ENCODE data around the gene ZNF592. TPM values are rescaled to one million over a fixed set of nuclear protein-coding genes. Genes with fewer than 3 reads are reported as not detected.
"Not testable (repeated sequence)": the region's sequence is repeated elsewhere in the genome, so short reads cannot be mapped to it uniquely, and the experiment has no call there.

The ZNF592 gene
- total RNA-seq, 2 experiments from 2014 or later: 23.8 to 24.3 TPM

DNA sequence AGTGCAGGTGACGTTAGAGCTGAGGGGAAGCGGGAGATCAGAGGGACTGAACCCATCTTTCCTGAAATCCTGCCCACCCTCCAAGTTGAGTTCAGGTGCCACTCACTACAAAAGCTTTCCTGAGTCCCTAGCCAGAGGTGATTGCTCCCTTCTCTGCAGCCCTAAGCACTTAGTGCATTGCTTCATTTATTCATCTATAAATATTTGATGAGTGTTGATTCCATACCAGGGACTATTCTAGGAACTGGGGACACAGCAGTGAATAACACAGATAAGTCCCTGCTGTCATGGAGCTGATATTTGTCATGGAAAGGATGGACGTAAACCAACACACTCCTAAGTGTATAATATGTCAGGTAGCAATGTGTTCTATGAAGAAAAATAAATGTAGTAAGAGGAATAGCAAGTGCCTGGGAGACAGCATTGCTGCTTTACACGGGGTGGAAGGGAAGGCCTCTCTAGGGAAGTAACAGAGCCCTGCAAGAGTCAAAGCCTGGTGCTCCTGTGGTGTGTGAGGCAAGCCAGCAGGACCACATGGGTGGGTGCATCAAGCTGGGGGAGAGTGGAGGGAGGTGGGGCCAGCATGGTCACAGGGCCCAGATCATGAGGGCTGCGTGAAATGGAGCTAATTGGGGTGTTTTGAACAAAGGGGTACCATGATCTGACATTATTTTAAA is 87.4 kb downstream of the ZNF592 start:
- H3K27ac Mint-ChIP-seq: no peak overlapping the region
- H3K4me3 Mint-ChIP-seq: no peak overlapping the region
- DNase-seq: no peak
- ChIA-PET POLR2A (interaction anchor here (0.6 kb wide), 1 partner anchor 14 kb away, joined by 4 read pairs; no protein-coding TSS in a partner anchor), CTCF (interaction anchor here (0.6 kb wide), 1 partner anchor 24 kb away, joined by 4 read pairs; no protein-coding TSS in a partner anchor)
- no peaks in the 10 kb centered on the region for H3K9me3 Mint-ChIP-seq
- no peaks in the 10 kb centered on the region for H3K4me1 Mint-ChIP-seq (ENCODE audit: low read depth)
- no peaks in the 10 kb centered on the region for H3K27me3 Mint-ChIP-seq
- H3K36me3 Mint-ChIP-seq: no peaks in the 10 kb centered on the region
- intact Hi-C loops (cut with micrococcal nuclease): no loop called here

DNA sequence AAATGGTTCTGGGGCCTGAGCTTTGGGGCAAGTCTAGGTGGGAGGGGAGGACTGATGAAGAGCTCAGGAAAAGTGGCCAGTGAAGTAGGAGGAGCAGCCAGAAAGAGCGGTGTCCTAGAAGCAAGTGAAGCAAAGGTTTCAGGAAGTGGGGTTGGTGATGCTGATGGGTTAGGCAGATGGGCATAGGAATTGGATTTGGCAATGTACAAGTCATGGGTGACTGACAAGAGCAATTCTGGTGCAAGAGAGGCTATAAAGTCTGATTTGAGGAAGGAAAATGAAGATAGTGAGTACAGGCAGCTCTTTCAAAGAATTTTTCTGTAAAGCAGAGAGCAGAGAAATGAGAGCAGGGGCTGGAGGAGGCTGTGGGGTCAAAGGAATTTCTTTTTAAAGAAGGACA is 88.5 kb downstream of the ZNF592 start:
- ChIA-PET POLR2A (no interaction called here), CTCF (interaction anchor here (0.5 kb wide), 1 partner anchor 273 kb away, joined by 3 read pairs; no protein-coding TSS in a partner anchor)
- peaks cover 3% of the 10 kb centered on the region for H3K27me3 Mint-ChIP-seq
- no peaks in the 10 kb centered on the region for H3K4me1 Mint-ChIP-seq (ENCODE audit: low read depth)
- no peaks in the 10 kb centered on the region for H3K36me3 Mint-ChIP-seq
- no peak overlapping the region for H3K4me3 Mint-ChIP-seq
- intact Hi-C loops (cut with micrococcal nuclease): no loop called here
- DNase-seq: no peak
- H3K27ac Mint-ChIP-seq: no peak overlapping the region
- H3K9me3 Mint-ChIP-seq: no peaks in the 10 kb centered on the region

DNA sequence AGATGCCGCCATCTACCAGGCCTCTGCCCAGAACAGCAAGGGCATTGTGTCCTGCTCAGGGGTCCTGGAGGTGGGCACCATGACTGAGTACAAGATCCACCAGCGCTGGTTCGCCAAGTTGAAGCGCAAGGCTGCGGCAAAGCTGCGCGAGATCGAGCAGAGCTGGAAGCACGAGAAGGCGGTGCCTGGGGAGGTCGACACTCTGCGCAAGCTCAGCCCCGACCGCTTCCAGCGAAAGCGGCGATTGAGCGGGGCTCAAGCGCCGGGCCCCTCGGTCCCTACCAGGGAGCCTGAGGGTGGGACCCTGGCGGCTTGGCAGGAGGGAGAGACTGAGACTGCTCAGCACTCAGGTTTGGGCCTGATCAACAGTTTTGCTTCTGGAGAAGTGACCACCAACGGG is 91.3 kb downstream of the ZNF592 start:
- Mint-ChIP-seq H3K36me3 (no peaks in the 10 kb centered on the region), H3K4me3 (no peak overlapping the region), H3K27me3 (peaks cover 5% of the 10 kb centered on the region), H3K4me1 (ENCODE audit: low read depth) (no peaks in the 10 kb centered on the region), H3K27ac (no peak overlapping the region), H3K9me3 (no peaks in the 10 kb centered on the region)
- intact Hi-C loops (cut with micrococcal nuclease): no loop called here
- ChIA-PET POLR2A (no interaction called here), CTCF (no interaction called here)
- DNase-seq: no peak

DNA sequence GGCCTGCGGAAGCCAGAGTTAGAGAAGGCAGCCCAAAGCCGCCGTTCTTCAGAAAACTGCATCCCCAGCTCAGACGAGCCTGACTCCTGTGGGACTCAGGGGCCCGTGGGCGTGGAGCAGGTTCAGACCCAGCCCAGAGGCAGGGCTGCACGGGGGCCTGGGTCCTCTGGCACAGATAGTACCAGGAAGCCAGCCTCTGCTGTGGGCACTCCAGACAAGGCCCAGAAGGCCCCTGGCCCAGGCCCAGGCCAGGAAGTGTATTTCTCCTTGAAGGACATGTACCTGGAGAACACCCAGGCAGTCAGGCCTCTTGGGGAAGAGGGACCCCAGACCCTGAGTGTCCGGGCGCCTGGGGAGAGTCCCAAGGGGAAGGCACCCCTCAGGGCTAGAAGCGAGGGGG is 91.9 kb downstream of the ZNF592 start:
- no peak overlapping the region for H3K4me3 Mint-ChIP-seq
- peaks cover 5% of the 10 kb centered on the region for H3K27me3 Mint-ChIP-seq
- no peaks in the 10 kb centered on the region for H3K36me3 Mint-ChIP-seq
- H3K9me3 Mint-ChIP-seq: no peaks in the 10 kb centered on the region
- ChIA-PET CTCF (no interaction called here), POLR2A (no interaction called here)
- DNase-seq: no peak
- no peaks in the 10 kb centered on the region for H3K4me1 Mint-ChIP-seq (ENCODE audit: low read depth)
- no peak overlapping the region for H3K27ac Mint-ChIP-seq
- intact Hi-C loops (cut with micrococcal nuclease): no loop called here

DNA sequence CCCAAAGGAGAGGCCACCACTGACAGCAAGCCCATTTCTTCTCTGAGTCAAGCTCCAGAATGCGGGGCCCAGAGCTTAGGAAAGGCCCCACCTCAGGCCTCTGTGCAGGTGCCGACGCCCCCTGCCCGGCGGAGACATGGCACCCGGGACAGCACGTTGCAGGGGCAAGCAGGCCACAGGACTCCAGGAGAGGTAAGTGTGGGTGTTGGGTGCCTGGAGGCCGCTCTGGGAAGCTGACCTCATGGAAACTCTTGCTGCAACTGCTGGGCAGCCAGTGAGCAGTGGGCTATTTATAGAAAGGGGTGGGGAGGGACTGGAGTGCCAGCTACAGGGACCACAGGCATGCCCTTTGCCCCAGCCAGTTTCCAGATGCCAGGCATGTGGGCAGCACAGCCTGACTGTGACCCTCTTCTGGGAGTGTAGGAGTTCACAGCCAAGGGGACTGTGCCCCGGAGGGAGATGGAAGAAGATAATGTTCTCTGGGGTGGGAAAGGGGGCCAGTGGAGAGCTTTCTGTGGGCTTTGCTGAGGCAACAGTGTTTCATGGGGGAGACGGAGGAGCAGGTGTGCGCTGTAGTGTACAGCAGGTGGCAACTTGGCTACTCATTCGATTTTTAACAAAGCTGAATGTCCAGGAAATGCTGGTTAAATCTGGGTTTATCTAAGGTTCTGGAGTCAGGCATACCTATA is 92.5 kb downstream of the ZNF592 start:
- H3K4me3 Mint-ChIP-seq: no peak overlapping the region
- H3K27ac Mint-ChIP-seq: no peak overlapping the region
- ChIA-PET CTCF (no interaction called here), POLR2A (no interaction called here)
- peaks cover 5% of the 10 kb centered on the region for H3K27me3 Mint-ChIP-seq
- intact Hi-C loops (cut with micrococcal nuclease): no loop called here
- H3K36me3 Mint-ChIP-seq: no peaks in the 10 kb centered on the region
- DNase-seq: no peak
- H3K4me1 Mint-ChIP-seq (ENCODE audit: low read depth): no peaks in the 10 kb centered on the region
- H3K9me3 Mint-ChIP-seq: no peaks in the 10 kb centered on the region

DNA sequence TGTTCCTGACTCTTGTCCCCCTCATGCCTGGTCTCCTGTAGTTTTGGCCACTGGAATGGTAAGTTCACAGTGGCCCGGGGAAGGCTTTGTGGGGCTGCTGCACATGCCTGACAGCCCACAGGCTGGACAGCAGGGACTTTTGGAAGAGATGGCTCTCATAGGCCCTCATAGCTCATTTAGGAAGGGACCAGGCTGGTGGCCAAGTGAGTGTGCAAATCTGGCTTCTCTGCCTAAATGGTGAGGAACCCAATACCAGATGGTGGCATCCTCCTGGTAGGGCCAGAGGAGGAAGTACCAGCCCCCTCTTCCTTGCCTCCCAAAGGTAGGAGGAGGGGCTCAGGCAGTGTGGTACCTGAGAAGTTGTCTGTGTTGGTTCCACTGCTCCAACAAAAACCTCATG is 94.4 kb downstream of the ZNF592 start:
- Mint-ChIP-seq H3K27ac (no peak overlapping the region), H3K36me3 (peaks cover 9% of the 10 kb centered on the region), H3K4me1 (ENCODE audit: low read depth) (no peaks in the 10 kb centered on the region), H3K27me3 (peaks cover 5% of the 10 kb centered on the region), H3K9me3 (peaks cover 12% of the 10 kb centered on the region), H3K4me3 (no peak overlapping the region)
- no peak for DNase-seq
- POLR2A ChIA-PET: no interaction called here
- intact Hi-C loops (cut with micrococcal nuclease): no loop called here
- CTCF ChIA-PET: no interaction called here

DNA sequence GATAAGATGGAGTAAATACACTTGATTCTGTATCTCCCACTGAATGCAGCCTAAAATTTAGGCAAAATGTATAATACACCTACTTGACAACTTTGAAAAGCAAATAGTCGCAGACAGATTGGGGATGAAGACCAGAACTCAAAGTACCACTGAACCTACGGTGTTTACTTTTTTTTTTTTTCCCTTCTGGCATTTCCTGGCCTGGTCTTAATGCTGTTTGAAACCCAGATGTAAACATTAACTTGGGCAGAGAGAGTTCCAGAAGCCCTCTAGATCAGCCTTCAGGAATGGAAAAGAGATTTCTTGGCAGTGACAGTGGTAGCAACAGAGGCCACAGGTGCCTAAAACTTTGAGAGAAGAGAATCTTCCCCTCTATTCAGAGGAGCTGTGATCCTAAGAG is 96.6 kb downstream of the ZNF592 start:
- Mint-ChIP-seq H3K9me3 (peaks cover 18% of the 10 kb centered on the region), H3K4me3 (no peak overlapping the region), H3K27me3 (peaks cover 5% of the 10 kb centered on the region), H3K4me1 (ENCODE audit: low read depth) (no peaks in the 10 kb centered on the region), H3K27ac (no peak overlapping the region), H3K36me3 (peaks cover 9% of the 10 kb centered on the region)
- ChIA-PET POLR2A (no interaction called here), CTCF (interaction anchor here (0.5 to 2.5 kb wide), 10 partner anchors 10 to 683 kb away, joined by 3 to 8 read pairs (median 4); no protein-coding TSS in a partner anchor)
- no peak for DNase-seq
- intact Hi-C loops (cut with micrococcal nuclease): loop anchor here (1.0 kb wide), 1 partner anchor 83 kb away; no protein-coding TSS in a partner anchor

DNA sequence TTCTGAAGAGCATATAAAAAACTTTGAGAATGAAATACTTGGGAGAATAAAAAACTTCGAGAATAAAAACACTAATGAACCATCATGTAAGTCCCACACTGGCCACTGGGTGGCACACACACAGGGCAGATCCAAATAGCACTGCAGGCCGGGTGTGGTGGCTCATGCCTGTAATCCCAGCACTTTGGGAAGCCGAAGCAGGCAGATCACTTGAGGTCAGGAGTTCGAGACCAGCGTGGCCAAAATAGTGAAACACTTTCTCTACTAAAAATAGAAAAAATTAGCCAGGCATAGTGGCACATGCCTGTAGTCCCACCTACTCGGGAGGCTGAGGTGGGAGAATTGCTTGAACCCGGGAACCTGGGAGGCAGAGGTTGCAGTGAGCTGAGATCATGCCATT is 97.2 kb downstream of the ZNF592 start:
- intact Hi-C loops (cut with micrococcal nuclease): loop anchor here (1.0 kb wide), 1 partner anchor 83 kb away; no protein-coding TSS in a partner anchor
- CTCF ChIA-PET: interaction anchor here (0.8 to 2.5 kb wide), 6 partner anchors 11 to 258 kb away, joined by 3 to 8 read pairs (median 5); no protein-coding TSS in a partner anchor
- H3K4me3 Mint-ChIP-seq; H3K4me1 Mint-ChIP-seq (ENCODE audit: low read depth); H3K27me3 Mint-ChIP-seq; H3K36me3 Mint-ChIP-seq; POLR2A ChIA-PET; H3K27ac Mint-ChIP-seq: not testable (repeated sequence)
- peaks cover 18% of the 10 kb centered on the region for H3K9me3 Mint-ChIP-seq
- DNase-seq: peak; percentile 58

DNA sequence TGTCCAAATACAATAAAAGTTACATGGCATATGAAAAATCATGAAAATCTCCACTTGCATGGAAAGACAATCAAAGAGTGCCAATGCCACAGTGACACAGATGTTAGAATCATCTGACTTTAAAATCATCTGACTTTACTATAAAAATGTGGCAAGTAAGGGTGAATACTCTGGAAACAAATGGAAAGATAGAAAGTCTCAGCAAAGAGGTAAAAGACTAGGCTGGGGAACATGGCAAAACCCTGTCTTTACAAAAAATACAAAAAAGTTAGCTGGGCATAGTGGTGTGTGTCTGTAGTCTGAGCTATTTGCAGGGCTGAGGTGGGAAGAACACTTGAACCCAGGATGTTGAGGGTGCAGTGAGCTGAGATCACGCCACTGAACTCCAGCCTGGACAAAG is 97.9 kb downstream of the ZNF592 start:
- Mint-ChIP-seq H3K4me3 (no peak overlapping the region), H3K4me1 (ENCODE audit: low read depth) (no peaks in the 10 kb centered on the region)

DNA sequence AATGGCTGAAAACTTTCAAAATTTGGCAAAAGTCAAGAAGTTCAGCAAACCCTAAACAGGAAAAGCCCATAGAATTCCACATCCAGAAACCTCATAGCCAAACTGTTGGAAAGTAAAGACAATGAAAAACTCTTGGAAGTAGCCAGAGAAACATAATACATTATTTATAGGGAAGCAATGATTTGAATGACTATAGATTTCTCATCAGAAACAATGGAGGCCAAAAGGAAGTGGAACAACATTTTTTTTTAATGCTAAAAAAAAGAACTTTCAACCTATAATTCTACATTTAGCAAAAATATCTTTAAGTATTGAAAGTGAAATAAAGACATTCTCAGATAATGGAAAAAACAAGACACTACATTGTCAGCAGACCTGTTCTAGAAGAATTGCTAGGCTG is 99.0 kb downstream of the ZNF592 start:
- no peaks in the 10 kb centered on the region for H3K4me1 Mint-ChIP-seq (ENCODE audit: low read depth)
- H3K4me3 Mint-ChIP-seq: no peak overlapping the region
- no peaks in the 10 kb centered on the region for H3K27me3 Mint-ChIP-seq
- H3K27ac Mint-ChIP-seq: no peak overlapping the region
- DNase-seq: no peak
- peaks cover 18% of the 10 kb centered on the region for H3K9me3 Mint-ChIP-seq
- peaks cover 9% of the 10 kb centered on the region for H3K36me3 Mint-ChIP-seq
- ChIA-PET POLR2A (no interaction called here), CTCF (interaction anchor here (2.5 kb wide), 1 partner anchor 23 kb away, joined by 8 read pairs; no protein-coding TSS in a partner anchor)
- intact Hi-C loops (cut with micrococcal nuclease): no loop called here

More for the DNA sequence above, 97.9 kb downstream of the ZNF592 start:
- H3K36me3 Mint-ChIP-seq: peaks cover 9% of the 10 kb centered on the region
- ChIA-PET POLR2A (no interaction called here), CTCF (interaction anchor here (1.4 to 2.5 kb wide), 4 partner anchors 12 to 82 kb away, joined by 3 to 8 read pairs (median 6); no protein-coding TSS in a partner anchor)
- H3K9me3 Mint-ChIP-seq: peaks cover 18% of the 10 kb centered on the region
- intact Hi-C loops (cut with micrococcal nuclease): no loop called here
- H3K27me3 Mint-ChIP-seq: peaks cover 5% of the 10 kb centered on the region
- H3K27ac Mint-ChIP-seq: no peak overlapping the region
- no peak for DNase-seq

DNA sequence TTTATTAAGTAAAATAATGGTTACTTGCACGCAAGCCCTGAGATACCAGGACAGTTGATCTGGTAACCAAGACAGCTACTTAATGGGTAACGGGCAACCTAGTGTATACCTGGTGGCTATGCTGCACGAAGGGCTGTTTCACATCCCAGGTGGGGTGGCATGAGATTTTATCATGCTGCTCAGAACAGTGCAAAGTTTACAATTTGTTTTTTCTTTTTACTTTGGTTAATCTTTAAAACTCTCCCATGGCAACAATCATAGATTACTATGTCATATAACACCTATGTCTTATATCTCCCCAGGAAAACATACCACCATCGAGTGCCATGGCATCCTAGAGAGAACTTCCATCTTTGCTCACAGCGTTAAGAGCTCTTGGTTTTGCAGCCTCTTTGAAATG is 103.8 kb downstream of the ZNF592 start:
- peaks cover 1% of the 10 kb centered on the region for H3K36me3 Mint-ChIP-seq
- no peaks in the 10 kb centered on the region for H3K4me1 Mint-ChIP-seq (ENCODE audit: low read depth)
- H3K27me3 Mint-ChIP-seq: no peaks in the 10 kb centered on the region
- DNase-seq: no peak
- no peak overlapping the region for H3K27ac Mint-ChIP-seq
- intact Hi-C loops (cut with micrococcal nuclease): no loop called here
- POLR2A ChIA-PET: no interaction called here
- peaks cover 8% of the 10 kb centered on the region for H3K9me3 Mint-ChIP-seq
- CTCF ChIA-PET: no interaction called here
- H3K4me3 Mint-ChIP-seq: no peak overlapping the region

DNA sequence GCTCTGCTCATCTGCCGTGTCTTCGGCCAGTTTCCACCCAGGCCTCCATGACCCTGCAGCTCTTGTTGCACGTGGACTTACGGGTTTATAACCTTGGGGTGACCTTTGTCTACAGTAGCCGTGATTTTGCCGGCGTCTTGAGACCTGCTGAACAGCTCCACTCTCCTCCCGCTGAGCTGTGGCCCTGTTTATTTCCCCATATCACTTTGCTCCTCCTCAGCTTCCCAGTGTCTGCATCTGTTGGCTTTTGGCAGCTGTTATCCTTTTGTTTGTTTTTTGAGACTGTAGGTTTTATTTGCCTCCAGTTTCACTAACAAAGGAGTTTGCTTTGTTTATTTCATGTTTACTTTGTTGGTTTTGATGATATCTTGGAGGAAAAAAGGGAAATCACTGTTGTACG is 106.7 kb downstream of the ZNF592 start:
- no peak for DNase-seq
- H3K27me3 Mint-ChIP-seq: no peaks in the 10 kb centered on the region
- POLR2A ChIA-PET: no interaction called here
- intact Hi-C loops (cut with micrococcal nuclease): no loop called here
- no peaks in the 10 kb centered on the region for H3K36me3 Mint-ChIP-seq
- H3K4me3 Mint-ChIP-seq: no peak overlapping the region
- H3K27ac Mint-ChIP-seq: no peak overlapping the region
- no peaks in the 10 kb centered on the region for H3K9me3 Mint-ChIP-seq
- H3K4me1 Mint-ChIP-seq (ENCODE audit: low read depth): no peaks in the 10 kb centered on the region
- CTCF ChIA-PET: no interaction called here

DNA sequence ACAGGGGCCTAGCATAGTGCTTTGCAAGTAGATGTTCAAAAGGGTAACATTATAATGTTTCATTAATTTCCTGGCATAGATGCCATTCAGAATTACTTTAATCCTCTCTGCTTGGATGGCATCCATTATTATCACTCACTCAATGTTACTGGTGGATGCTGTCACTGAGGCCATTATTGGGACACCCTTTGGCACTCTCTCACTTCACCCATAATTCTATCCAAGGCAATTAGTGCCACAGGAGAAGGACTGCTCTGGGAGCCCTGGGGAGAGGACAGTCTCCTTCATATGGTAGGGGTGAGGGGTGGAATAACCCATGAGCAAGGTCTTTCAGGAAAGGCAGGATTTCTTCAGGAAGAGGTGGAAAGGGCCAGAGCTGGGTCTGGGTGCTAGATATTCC is 107.4 kb downstream of the ZNF592 start:
- DNase-seq: no peak
- CTCF ChIA-PET: no interaction called here
- no peaks in the 10 kb centered on the region for H3K9me3 Mint-ChIP-seq
- POLR2A ChIA-PET: no interaction called here
- no peaks in the 10 kb centered on the region for H3K27me3 Mint-ChIP-seq
- no peak overlapping the region for H3K4me3 Mint-ChIP-seq
- no peak overlapping the region for H3K27ac Mint-ChIP-seq
- no peaks in the 10 kb centered on the region for H3K36me3 Mint-ChIP-seq
- no peaks in the 10 kb centered on the region for H3K4me1 Mint-ChIP-seq (ENCODE audit: low read depth)
- intact Hi-C loops (cut with micrococcal nuclease): no loop called here

Data from activated CD4-positive, alpha-beta memory T cell treated with anti-CD3 and anti-CD28 coated beads for 36 hours (primary cell).